H9 (cell line): ENCODE measurements around the gene GDNF. TPM values are rescaled to one million over a fixed set of nuclear protein-coding genes. Genes with fewer than 3 reads are reported as not detected.

ENCODE experiments used
- DNase-seq: peaks from one replicate; pipeline ENCODE4 v3.0.0-alpha.2; 2017
- H2AFZ ChIP-seq: one replicate; pipeline ENCODE4 v1.6.1; 2013; ENCODE audit warnings: mild to moderate bottlenecking, low read length, control low read depth, moderate library complexity
- H2AK5ac ChIP-seq: 2 replicates; pipeline ENCODE4 v1.6.1; 2013; ENCODE audit warnings: low read length, control low read depth, mixed read lengths; ENCODE audit not compliant: insufficient read length
- H2BK120ac ChIP-seq: one replicate; pipeline ENCODE4 v1.6.1; 2013; ENCODE audit warnings: low read depth, mild to moderate bottlenecking, low read length, control low read depth, inconsistent platforms; ENCODE audit not compliant: poor library complexity, severe bottlenecking
- H2BK12ac ChIP-seq: 2 replicates; pipeline ENCODE4 v1.6.1; 2013; ENCODE audit warnings: low read length, control low read depth, mixed read lengths, low read depth; ENCODE audit not compliant: insufficient read length
- H2BK15ac ChIP-seq: 2 replicates; pipeline ENCODE4 v1.6.1; 2013; ENCODE audit warnings: low read depth, low read length, control low read depth
- H2BK20ac ChIP-seq: one replicate; pipeline ENCODE4 v1.6.1; 2013; ENCODE audit warnings: low read depth, mild to moderate bottlenecking, low read length, control low read depth, inconsistent platforms; ENCODE audit not compliant: poor library complexity, severe bottlenecking
- H2BK5ac ChIP-seq: 2 replicates; pipeline ENCODE4 v1.6.1; 2013; ENCODE audit warnings: low read length, control low read depth, mixed read lengths; ENCODE audit not compliant: insufficient read length
- H3K14ac ChIP-seq: 2 replicates; pipeline ENCODE4 v1.6.1; 2013; ENCODE audit warnings: low read length, control low read depth; ENCODE audit not compliant: insufficient read depth
- H3K18ac ChIP-seq: 2 replicates; pipeline ENCODE4 v1.6.1; 2013; ENCODE audit warnings: low read depth, mild to moderate bottlenecking, mixed read lengths, low read length, control low read depth; ENCODE audit not compliant: insufficient read length
- H3K23ac ChIP-seq: 2 replicates; pipeline ENCODE4 v1.6.1; 2013; ENCODE audit warnings: low read length, control low read depth, mixed read lengths, low read depth; ENCODE audit not compliant: insufficient read length
- H3K23me2 ChIP-seq: 2 replicates; pipeline ENCODE4 v1.6.1; 2013; ENCODE audit warnings: low read depth, mild to moderate bottlenecking, mixed read lengths, low read length, control low read depth; ENCODE audit not compliant: insufficient read length, poor library complexity, severe bottlenecking
- H3K27ac ChIP-seq: 2 replicates; pipeline ENCODE4 v1.5.1; 2013; ENCODE audit warnings: low read length, control low read depth, mixed read lengths, low read depth; ENCODE audit not compliant: insufficient read length
- H3K27me3 ChIP-seq: 2 replicates; pipeline ENCODE4 v1.6.1; 2013; ENCODE audit warnings: low read length, control low read depth, inconsistent platforms; ENCODE audit not compliant: insufficient read depth
- H3K4ac ChIP-seq: 2 replicates; pipeline ENCODE4 v1.6.1; 2013; ENCODE audit warnings: low read depth, mild to moderate bottlenecking, control low read depth, inconsistent platforms, low read length, moderate library complexity
- H3K4me1 ChIP-seq: 2 replicates; pipeline ENCODE4 v1.6.1; 2013; ENCODE audit warnings: low read length, control low read depth, inconsistent platforms; ENCODE audit not compliant: insufficient read depth
- H3K4me2 ChIP-seq: 2 replicates; pipeline ENCODE4 v1.6.1; 2013; ENCODE audit warnings: low read length, control low read depth, mixed read lengths; ENCODE audit not compliant: insufficient read length, insufficient read depth
- H3K56ac ChIP-seq: 2 replicates; pipeline ENCODE4 v1.6.1; 2013; ENCODE audit warnings: low read depth, mild to moderate bottlenecking, mixed read lengths, low read length, control low read depth; ENCODE audit not compliant: insufficient read length
- H3K79me1 ChIP-seq: 2 replicates; pipeline ENCODE4 v1.6.1; 2013; ENCODE audit warnings: low read depth, mild to moderate bottlenecking, moderate library complexity, low read length, control low read depth, inconsistent platforms; ENCODE audit not compliant: insufficient read depth, poor library complexity, severe bottlenecking
- H3K79me2 ChIP-seq: 2 replicates; pipeline ENCODE4 v1.6.1; 2013; ENCODE audit warnings: low read length, control low read depth, inconsistent platforms; ENCODE audit not compliant: insufficient read depth
- H3K9ac ChIP-seq: 2 replicates; pipeline ENCODE4 v1.6.1; 2013; ENCODE audit warnings: low read length, control low read depth, mixed read lengths; ENCODE audit not compliant: insufficient read length; ENCODE audit errors: extremely low read depth
- H3K9me3 ChIP-seq: one replicate; pipeline ENCODE4 v1.6.1; 2013; ENCODE audit warnings: low read depth, low read length, inconsistent platforms; ENCODE audit not compliant: control insufficient read depth
- H3T11ph ChIP-seq: one replicate; pipeline ENCODE4 v1.6.1; 2013; ENCODE audit warnings: mild to moderate bottlenecking, low read length, control low read depth, inconsistent platforms
- H4K20me1 ChIP-seq: one replicate; pipeline ENCODE4 v1.6.1; 2013; ENCODE audit not compliant: control insufficient read depth, insufficient read length, insufficient read depth
- H4K5ac ChIP-seq: 2 replicates; pipeline ENCODE4 v1.6.1; 2013; ENCODE audit warnings: low read depth, mild to moderate bottlenecking, mixed read lengths, low read length, control low read depth; ENCODE audit not compliant: insufficient read length
- H4K8ac ChIP-seq: replicated peaks from 2 replicates; pipeline ENCODE4 v1.6.1; 2013; ENCODE audit warnings: low read length, control low read depth, mixed read lengths, low read depth; ENCODE audit not compliant: insufficient read length
- H4K91ac ChIP-seq: 2 replicates; pipeline ENCODE4 v1.6.1; 2013; ENCODE audit warnings: low read depth, mild to moderate bottlenecking, moderate library complexity, mixed read lengths, low read length, control low read depth; ENCODE audit not compliant: insufficient read length
- H3K27ac Mint-ChIP-seq, 3 experiments: 2 replicates in 2 of 3; 3 replicates in 1 of 3; pipeline ENCODE4 v1.8.0; 2020 to 2021; ENCODE audit warnings: mixed read lengths in 3 of 3, mild to moderate bottlenecking in 1 of 3, moderate library complexity in 1 of 3
- H3K27me3 Mint-ChIP-seq: 2 replicates; pipeline ENCODE4 v1.8.0; 2021; ENCODE audit warnings: low read depth, mild to moderate bottlenecking, moderate library complexity, mixed read lengths
- H3K36me3 Mint-ChIP-seq, 3 experiments: 2 replicates in 2 of 3; 3 replicates in 1 of 3; pipeline ENCODE4 v1.8.0; 2020 to 2021; ENCODE audit warnings: low read depth in 3 of 3, mixed read lengths in 3 of 3; ENCODE audit not compliant: insufficient read depth in 1 of 3
- H3K4me1 Mint-ChIP-seq, 2 experiments: 2 replicates each; pipeline ENCODE4 v1.8.0; 2020; ENCODE audit warnings: mixed read lengths in 2 of 2
- H3K4me3 Mint-ChIP-seq, 2 experiments: 2 replicates in 1 of 2; 3 replicates in 1 of 2; pipeline ENCODE4 v1.8.0; 2020 to 2021; ENCODE audit warnings: mild to moderate bottlenecking in 2 of 2, mixed read lengths in 2 of 2, moderate library complexity in 1 of 2
- H3K9me3 Mint-ChIP-seq, 2 experiments: 2 replicates in 1 of 2; 3 replicates in 1 of 2; pipeline ENCODE4 v1.8.0; 2020; ENCODE audit warnings: mild to moderate bottlenecking in 2 of 2, mixed read lengths in 2 of 2, moderate library complexity in 1 of 2
- CTCF ChIP-seq: fragments of 200-600 bp; sonication (generic); conservative IDR thresholded peaks from 3 replicates; pipeline ENCODE4 v1.8.0; 2021; ENCODE audit warnings: antibody characterized with exemption, mild to moderate bottlenecking
- WGBS: extraction: QIAGEN DNeasy Blood & Tissue Kit; methylation state at CpG from one replicate; pipeline ENCODE4 v1.1.7; 2013; ENCODE audit warnings: missing lambda C conversion rate, low lambda C conversion rate, mixed read lengths; ENCODE audit not compliant: insufficient read length; ENCODE audit errors: extremely low coverage; 5-methylcytosine and 5-hydroxymethylcytosine counted together
- total RNA-seq: library from RNA; stranded (reverse); gene quantifications from 2 replicates; pipeline ENCODE4 v1.2.1, GENCODE V29; 2021

GDNF gene
- total RNA-seq, 1 experiment from 2014 or later = not detected

- H3K4me1 Mint-ChIP-seq = no peaks in the 10 kb centered on the region
- Histone ChIP-seq H4K91ac (no peak overlapping the region), H2BK120ac (no peak overlapping the region), H3K23ac (no peak overlapping the region), H3K56ac (no peak overlapping the region), H2BK15ac (no peak overlapping the region), H2AFZ (no peak overlapping the region), H2AK5ac (no peak overlapping the region), H3K9me3 (no peaks in the 10 kb centered on the region), H2BK5ac (no peak overlapping the region), H3K4me2 (no peak overlapping the region), H3K79me1 (no peaks in the 10 kb centered on the region), H4K8ac (no peak overlapping the region), H4K20me1 (no peaks in the 10 kb centered on the region), H3K18ac (no peak overlapping the region), H2BK12ac (no peak overlapping the region), H3K14ac (no peak overlapping the region), H3K79me2 (no peaks in the 10 kb centered on the region), H3K27me3 (no peaks in the 10 kb centered on the region; the same call in 1 of the 2 replicates), H3K23me2 (no peaks in the 10 kb centered on the region), H4K5ac (no peak overlapping the region), H3T11ph (no peak overlapping the region), H3K4me1 (no peaks in the 10 kb centered on the region), H3K4ac (no peak overlapping the region), H2BK20ac (no peak overlapping the region), H3K9ac (no peak overlapping the region), H3K27ac (no peak overlapping the region)
- H3K4me3 Mint-ChIP-seq = no peak overlapping the region
- WGBS = no CpG with 5 or more reads among the region's 3 CpGs
- H3K27ac Mint-ChIP-seq = no peak overlapping the region
- H3K9me3 Mint-ChIP-seq = peaks cover 15 to 16% of the 10 kb centered on the region in 2 experiments
- TF ChIP-seq CTCF = no peak
- peaks cover 2% of the 10 kb centered on the region for H3K27me3 Mint-ChIP-seq
- H3K36me3 Mint-ChIP-seq = peaks cover 5 to 17% (median 11%) of the 10 kb centered on the region in 3 experiments
- DNase-seq = no peak
Observed at GRCh38 chr5:37771203-37771611, 68.6 kb downstream of the GDNF start.
